HG03139 (cell line): ENCODE data around the gene SLC25A44.

ENCODE experiments used
- ATAC-seq: cut with Tn5 transposase; IDR thresholded peaks from one replicate; pipeline ENCODE4 v1.9.1; 2021; ENCODE audit not compliant: unreplicated experiment

SLC25A44 gene, protein sequence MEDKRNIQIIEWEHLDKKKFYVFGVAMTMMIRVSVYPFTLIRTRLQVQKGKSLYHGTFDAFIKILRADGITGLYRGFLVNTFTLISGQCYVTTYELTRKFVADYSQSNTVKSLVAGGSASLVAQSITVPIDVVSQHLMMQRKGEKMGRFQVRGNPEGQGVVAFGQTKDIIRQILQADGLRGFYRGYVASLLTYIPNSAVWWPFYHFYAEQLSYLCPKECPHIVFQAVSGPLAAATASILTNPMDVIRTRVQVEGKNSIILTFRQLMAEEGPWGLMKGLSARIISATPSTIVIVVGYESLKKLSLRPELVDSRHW

DNA sequence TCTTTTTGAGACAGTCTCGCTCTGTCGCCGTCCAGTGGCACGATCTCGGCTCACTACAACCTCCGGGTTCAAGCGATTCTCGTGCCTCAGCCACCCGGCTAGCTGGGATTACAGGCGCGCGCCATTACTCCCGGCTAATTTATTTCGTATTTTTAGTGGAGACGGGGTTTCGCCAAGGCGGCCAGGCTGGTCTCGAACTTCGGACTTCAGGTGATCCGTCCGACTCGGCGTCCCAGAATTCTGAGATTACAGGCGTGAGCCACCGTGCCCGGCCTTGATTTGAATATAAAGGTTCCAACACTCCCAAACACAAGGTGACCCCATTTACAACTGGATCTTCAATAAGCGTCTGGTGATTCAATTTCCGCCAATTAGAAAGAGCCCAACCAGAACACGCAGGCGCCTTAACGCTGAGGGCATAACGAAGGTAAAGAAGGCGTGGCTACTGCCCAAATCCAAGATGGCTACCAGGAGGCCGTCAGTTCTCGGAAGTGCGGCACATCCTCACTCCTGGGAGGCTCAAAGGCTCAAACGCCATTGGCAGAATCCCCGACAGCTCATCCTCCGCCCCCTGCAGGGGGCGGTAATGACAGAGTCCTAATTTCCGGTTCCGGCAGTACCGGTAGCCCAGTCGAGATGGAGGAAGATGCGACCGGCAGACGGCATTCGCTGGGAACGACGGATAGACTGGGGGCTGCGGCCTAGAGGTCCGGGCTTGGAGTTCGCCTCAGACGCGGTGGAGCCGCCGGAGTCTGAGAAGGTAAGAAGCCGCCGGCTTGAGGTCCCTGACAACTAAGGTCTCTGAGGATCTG, at the start of gene SLC25A44:
Gene SLC25A44 (plus strand): TSS at position 617 of the 812 bp plus-strand sequence. CDS start 5,744 bp downstream, outside the sequence.
- ATAC-seq, result peak; percentile 94

DNA sequence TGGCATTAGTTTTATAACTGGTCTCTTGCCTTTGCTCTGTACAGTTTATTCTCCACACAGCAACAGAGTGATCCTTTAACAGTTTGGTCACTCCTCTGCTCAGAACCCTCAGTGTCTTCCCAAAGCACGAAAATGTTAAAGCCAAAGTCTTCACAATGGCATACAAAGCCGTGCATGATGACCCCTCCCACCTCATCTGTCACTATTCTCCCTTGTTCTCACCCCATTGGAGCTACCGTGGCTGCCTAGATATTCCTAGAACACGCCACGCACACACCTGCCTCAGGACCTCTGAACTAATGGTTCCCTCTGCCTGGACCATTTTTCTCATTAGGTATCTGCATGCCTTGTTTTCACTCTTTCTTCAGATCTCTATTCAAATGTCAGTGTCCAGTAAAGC, 49.2 kb upstream of the SLC25A44 start:
- ATAC-seq, result no peak

DNA sequence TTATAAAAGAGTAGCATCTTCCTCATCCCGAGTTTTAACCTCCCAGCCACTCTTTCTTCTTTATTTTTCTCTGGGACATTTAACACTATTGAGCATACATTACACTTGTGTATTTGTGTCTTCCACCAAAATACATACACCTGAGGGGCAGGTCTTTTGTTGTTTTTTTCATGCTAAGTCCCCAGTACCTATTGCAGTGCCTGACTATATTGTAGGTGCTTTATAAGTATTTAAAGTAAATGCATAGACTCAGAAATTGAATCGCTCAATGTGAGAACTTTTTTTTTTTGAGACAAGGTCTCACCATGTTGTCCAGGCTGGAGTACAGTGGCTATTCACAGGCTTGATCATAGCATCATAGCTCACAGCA, 48.3 kb upstream of the SLC25A44 start:
- no peak for ATAC-seq

DNA sequence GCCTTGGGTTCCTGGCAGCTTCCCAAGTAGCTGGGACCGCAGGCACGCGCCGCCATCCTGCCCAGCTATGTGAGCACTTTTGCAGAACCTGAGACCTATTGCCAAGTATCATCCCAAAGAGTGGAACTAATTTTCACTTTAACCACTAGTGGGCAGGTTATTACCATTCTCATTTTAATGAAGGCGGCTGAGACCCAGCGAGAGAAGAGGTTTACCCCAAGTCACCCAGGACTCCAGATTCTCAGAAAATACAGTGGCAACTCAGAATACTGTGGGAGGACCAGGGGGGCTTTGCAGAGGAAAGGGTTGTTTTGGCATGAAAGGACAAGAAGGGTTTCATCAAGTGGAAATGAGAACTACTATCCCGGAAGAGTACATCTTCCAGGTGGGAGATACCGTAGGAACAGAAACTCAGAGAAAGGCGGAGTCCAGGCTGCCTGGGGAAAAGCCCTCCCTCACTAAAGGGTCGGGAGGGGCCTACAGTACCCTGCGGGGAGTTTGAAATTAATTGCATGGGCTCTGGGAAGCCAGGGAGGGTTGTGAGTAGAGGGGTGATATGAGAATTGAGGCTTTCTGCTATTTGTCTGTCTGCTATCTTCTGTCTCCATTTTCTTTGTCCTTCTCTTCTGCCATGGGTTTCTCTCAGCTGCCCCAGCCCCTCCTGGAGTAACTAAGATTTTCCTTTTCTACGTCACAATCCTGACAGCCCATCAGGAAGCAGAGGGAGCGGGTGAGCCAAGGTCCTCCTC, 47.7 kb upstream of the SLC25A44 start:
- ATAC-seq, result peak; percentile 33

DNA sequence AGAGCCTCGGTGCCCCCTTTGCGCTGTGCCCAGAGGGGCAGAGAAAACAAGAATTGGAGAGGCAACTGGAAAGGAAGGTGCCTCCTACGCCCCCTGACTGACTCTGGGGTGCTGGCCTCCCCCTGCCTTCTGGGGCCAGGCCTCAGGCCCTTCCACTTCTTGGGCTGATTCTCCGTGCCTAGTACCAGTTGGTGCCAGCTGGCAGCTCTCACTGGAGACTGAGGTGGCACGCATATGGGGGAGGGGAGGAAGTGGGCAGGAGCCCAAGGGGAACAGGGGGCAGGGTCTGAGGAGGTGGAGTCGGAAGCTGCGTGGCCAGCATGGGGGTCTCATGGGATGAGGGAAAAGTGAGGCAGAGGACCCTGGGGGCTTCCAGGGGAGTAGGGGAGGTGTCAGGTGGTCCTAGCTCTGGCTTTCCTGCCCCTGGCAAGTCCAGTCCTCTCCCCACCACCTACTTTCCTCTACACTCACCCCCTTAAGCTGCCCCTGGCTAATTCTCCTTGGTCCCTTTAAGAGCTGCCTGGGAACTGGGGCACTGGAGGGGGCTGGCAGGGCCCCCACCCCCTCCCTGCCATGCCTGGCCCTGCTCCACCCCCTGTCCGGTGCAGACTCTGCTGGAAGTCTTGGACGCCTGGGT, 47.0 kb upstream of the SLC25A44 start:
- ATAC-seq, result no peak

DNA sequence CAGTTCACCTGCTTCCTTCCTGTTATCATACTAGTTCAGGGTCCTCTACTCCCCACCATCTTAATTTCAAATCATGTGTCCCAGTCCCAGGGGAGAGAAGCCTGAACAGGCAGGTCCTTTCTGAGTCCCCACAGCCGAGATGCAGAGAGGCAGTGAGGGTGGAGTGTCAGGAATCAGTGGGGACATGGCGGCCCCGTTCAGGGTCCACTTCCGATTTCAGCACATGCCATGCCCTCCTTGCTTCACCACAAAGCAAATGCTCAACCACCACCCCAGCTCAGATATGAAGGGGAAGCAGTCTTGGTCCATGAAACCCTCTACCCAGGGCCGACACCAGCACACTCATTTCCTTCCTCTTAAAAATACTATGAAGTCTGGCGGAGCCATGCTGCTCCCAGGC, 45.7 kb upstream of the SLC25A44 start:
- ATAC-seq, result no peak

DNA sequence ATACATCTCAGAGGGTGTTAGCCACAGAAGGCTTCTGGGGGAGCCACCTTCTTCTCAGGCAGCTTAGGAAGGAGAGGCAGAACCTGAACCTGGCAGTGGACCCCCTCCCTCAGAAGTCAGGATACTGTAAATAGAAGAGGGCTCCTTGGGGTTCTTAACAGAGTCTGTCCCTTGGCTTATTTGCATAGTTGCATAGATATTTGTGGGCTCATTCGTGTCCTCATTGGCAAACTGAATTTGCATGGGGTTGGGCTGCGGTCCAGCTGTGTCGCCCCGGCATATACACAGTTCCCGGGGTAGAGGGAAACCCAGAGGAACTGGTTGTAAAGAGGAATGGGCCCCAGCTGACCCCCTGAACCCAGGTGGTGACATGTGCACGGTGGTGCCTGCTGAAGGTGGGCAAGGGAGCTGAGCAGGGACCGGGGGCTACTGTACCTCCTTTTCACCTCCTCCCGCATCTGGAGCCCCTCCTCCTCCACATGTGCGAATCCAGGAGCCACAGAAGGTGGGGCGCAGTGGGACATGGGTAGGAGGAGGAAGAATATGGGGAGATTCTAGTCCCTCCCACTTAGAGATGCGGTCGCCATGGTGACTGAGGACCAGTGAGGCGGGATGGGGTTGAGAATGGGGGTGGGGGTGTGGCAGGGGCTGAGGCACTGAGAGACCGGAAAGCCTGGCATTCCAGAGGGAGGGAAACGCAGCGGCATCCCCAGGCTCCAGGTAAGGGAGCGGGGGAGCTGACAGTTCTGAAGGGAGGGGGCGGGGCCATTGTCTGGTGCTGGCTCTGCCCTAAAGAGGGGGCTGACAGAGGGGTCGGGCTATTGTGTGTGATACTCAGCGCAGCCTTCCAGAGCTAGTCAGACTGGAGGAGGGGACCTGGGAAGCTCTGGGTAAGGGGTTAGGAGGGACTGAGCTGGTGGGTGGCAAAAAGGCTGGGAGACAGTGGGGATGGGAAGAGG, 44.3 kb upstream of the SLC25A44 start:
- no peak for ATAC-seq

DNA sequence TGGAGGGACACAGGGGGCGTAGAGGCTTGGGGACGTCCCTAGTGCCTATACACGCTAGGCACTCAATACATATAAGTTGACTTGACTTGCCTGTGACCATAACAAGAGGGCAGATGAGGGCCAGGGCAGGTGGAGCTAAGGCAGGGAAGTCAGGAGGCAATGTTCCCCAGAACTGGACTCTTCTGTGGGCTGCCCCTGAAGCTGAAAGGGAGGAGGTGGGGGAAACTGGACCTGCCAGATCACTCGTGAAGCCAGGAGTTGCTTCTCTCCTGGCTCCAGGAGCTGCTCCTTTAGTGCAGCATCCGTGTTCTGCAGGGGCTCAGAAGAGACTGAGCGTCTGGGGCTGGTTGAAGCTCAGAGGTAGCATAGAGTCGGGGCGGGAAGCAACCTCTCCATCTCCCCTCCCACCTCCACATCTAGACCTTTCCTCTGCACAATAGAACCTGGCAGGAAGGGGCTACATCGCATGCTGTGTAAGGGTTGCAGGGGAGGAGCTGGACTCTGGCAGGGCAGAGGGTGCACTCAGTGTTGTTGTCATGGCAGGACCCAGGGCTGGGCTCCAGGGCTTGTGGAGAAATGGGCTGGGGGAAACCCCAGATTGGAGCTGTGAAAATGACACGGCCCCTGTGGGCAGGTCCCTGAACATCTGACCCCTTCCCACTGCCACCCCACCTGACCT, 43.4 kb upstream of the SLC25A44 start:
- ATAC-seq, result no peak

DNA sequence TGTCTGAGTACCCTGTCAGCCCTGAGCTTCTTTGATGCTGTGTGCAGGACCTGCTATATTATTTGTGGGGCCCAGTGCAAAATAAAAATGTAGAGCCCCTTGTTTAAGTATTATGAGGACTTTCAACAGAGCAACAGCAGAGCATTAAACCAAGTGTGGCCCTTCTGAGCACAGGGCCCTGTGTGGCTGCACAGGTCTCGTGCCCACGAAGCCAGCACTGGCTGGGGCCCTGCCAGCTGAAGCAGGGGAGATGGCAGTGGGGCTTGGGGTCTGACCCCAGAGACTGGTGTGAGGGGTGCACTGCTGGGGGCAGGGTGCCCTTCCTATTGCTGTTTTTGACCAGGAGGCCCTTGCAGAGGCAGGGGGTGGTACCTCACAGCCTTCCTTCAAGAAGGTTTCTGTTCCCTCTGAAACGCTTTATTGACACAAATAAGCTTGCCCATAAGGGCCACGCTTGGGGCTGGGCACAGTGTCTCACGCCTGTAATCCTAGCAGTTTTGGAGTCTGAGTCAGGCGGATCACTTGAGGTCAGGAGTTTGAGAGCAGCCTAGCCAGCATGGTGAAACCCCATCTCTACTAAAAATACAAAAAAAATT, 42.7 kb upstream of the SLC25A44 start:
- no peak for ATAC-seq

DNA sequence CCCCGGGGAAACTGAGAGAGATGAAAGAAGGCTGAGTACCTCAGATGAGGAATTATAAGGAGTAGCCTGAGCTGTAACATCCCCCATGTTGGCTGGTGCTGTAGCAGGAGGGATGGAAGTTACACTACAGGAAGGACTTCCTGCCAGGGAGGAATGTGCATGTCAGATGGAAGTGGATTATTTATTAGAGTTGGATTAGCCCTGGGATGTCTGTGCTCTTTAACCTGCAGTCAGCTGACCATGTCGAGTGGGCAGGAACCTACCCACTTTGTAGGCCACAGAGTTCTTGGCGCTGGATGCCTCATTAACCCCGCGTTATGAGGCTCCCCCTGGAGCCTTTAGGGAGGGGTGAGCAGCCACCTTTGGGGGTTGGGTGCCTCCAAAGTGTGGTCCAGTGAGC, 41.3 kb upstream of the SLC25A44 start:
- no peak for ATAC-seq

DNA sequence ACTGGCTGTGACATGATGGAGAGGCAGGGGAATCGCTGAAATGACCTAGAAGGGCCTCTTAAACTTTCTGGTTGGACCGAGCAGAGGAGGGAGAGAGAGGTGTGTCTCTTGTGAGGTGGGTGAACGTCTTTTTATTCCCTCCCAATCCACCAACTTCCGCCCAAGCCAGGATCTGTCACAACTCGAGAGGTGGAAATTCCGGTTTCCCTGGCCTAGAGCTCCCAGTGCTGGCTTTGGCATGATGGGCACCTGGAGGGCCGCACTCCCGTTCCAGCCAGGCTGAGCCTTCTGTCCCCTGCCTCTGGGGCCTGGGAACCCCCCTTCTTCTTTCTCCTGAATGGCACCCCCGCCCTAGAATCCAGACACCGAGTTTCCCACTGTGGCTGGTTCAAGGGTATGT, 40.5 kb upstream of the SLC25A44 start, which contains the start of gene SEMA4A:
Gene SEMA4A (plus strand): TSS at position 224 of the 400 bp plus-strand sequence. CDS start 994 bp downstream, outside the sequence.
- no peak for ATAC-seq

DNA sequence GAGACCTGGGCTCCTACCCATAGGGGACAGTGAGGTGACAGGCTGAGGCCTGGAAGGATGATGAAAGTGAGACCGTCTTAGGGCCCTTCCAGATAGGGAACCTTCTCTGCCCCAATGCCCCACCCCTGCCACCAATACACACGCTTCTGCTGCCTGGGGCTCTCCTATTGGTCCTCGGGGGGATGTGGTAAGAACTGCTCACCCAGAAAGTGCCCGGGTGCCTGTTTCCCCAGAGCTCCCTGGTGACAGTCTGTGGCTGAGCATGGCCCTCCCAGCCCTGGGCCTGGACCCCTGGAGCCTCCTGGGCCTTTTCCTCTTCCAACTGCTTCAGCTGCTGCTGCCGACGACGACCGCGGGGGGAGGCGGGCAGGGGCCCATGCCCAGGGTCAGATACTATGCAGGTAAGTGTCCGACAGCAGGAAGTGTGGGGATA, 39.6 kb upstream of the SLC25A44 start:
- no peak for ATAC-seq

DNA sequence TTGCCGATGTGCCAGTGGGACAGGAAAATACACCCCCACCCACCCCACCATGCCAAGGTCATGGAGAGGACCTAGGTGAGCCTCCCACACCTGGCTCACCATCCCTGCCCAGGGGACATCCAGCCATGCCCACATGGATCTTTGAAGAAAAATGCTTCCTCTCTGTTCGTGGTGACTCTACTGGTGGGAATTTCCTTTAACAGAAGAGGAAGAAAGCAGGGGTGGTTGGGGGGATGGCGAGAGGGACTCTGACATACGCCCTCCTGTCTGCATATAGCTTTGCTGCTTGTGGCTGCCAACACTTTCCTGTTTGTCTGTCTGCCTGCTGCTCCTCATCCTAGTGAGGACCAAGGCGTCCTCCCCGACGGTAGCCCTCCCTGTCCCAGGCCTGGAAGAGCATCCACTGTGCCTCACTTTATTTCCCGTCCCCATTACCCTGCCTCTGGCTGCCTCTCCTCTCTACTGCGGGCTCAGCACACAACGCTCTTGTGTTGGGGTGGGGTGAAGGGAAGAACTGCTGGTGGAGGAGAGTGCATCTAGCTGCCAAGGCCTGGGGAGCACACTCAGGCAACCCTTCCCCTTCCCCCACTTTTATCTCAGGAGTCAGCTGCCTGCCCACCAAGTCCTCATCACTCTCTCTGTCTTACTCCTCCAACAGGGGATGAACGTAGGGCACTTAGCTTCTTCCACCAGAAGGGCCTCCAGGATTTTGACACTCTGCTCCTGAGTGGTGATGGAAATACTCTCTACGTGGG, 38.0 kb upstream of the SLC25A44 start:
- ATAC-seq, result no peak

DNA sequence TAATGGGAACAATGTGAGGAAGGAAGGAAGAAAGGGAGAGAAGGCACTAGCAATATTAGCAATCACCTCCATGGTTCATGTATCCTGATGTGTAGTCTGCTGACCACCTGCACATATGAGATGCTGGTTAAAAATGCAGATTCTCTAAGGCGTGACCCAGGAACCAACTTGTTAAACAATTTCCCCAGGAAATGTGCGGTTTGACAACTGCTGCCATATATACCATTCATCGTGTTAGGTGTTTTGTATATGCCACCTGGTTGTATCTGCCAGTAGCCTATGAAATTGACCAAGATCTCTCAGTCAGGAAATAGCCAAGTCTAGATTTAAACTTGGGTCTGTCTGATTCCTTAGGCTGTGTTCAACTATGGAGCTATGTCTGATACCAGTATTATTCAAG, 36.4 kb upstream of the SLC25A44 start:
- ATAC-seq, result no peak

DNA sequence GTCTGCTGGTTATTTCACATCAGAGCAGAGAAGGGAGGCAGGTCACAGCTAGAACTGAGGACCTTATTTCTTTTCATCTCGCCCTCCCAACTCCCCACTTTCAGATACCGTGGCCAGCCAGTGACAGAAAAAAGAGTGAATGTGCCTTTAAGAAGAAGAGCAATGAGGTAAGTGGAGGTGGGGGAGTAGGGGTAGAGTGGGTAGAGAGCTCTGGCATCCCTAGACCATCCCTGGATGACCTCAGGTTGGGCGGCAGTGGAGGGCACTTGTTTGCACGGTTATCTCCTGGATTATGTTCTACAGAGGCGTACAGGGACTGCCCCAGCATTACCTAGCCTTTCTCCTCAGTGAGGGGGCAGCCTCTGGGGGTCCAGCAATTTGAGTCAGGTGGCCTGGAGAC, 35.9 kb upstream of the SLC25A44 start:
- no peak for ATAC-seq

DNA sequence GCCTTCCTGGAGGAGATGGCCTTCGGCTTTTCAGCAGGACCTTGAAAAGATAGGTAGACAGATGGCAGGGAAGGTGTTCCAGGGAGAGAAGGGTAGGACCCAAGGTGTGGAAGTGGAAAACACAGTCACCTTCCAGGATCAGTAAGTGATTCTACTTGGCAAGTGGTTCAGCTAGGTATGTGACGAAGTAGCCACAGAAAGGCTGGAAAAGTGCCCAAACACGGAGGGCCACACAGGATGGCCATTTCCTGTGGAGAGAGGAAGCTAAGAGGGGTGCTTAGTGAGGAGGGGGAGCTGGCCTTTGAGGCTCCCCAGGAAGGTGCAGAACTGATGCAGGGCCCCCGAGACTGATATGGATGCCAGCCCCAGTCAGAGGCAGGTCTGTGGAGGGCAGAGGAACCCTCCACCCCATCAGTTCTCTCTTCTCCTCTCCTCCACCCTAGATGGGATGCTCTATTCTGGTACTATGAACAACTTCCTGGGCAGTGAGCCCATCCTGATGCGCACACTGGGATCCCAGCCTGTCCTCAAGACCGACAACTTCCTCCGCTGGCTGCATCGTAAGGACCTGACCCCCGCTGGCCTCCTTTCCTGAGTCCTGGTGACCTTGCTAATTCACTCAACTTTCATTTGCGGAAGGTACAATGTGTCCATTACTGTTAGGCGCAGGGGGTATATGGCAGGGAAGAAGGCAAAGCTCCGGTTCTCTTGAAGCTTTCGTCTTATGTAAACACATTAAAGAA, 33.7 kb upstream of the SLC25A44 start:
- no peak for ATAC-seq

DNA sequence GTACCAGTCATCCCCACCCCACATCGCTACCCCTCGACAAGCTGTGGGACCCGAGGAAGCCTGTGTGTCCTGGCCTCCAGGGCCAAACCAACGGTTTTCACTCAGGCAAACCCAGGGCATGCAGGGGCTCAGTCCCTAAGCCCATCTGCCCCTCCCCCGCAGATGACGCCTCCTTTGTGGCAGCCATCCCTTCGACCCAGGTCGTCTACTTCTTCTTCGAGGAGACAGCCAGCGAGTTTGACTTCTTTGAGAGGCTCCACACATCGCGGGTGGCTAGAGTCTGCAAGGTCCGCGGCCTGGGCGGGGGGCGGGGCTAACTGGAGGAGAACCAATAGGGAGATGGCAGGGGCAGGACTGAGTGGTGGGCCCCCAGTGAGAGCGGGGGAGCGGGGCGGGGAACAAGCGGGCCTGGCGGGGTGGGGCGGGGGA, 33.1 kb upstream of the SLC25A44 start:
- no peak for ATAC-seq
